ENCODE results near the gene PYGB.

- TF ChIP-seq TAF1 (IDR thresholded peaks at IDR 0.05; ENCODE audit: borderline replicate concordance, insufficient read depth, low read length) (no peak), POLR2AphosphoS5 (IDR thresholded peaks at IDR 0.05; ENCODE audit: low read depth, low read length) (no peak), REST (IDR thresholded peaks at IDR 0.05; ENCODE audit: insufficient read depth in 1 of 2, low read depth in 2 of 2, low read length in 2 of 2) (no peak), SIN3A (IDR thresholded peaks at IDR 0.05; ENCODE audit: borderline replicate concordance, insufficient read depth, low read length) (no peak), FOXP2 (optimal IDR thresholded peaks at IDR 0.05; ENCODE audit: borderline replicate concordance, extremely low read depth, extremely low read length, insufficient read depth) (no peak)
Measured at GRCh38 chr20:25214426-25214790, 33.5 kb upstream of the PYGB start.

Measured in PFSK-1 (cell line).